Mammary epithelial cell (primary cell): ENCODE measurements around the gene VASH2.

ENCODE experiments used
- CTCF ChIP-seq, 2 donors: IDR thresholded peaks in 1 of 2; conservative IDR thresholded peaks in 1 of 2; 2 replicates each; pipeline ENCODE4 v1.5.1; 2011 to 2012; ENCODE audit warnings: inconsistent platforms in 2 of 2, low read length in 2 of 2, mild to moderate bottlenecking in 2 of 2, control low read depth in 1 of 2, low read depth in 1 of 2; ENCODE audit not compliant: insufficient read depth in 1 of 2; ENCODE audit errors: extremely low read depth in 1 of 2
- EZH2 ChIP-seq: IDR thresholded peaks from 2 replicates; pipeline ENCODE4 v1.6.1; 2012; ENCODE audit warnings: low read length, inconsistent platforms, borderline replicate concordance

GRCh38 chr1:212926372-212926771 is 24.0 kb upstream of the VASH2 start:
- TF ChIP-seq CTCF (conservative IDR thresholded peaks at IDR 0.05 in 1 of 2, IDR thresholded peaks at IDR 0.05 in 1 of 2; ENCODE audit: extremely low read depth in 1 of 2, insufficient read depth in 1 of 2, low read depth in 1 of 2, low read length in 2 of 2) (no peak), EZH2 (no peak)
